ENCODE data around the gene ROR1. TPM values are rescaled to one million over a fixed set of nuclear protein-coding genes. Genes with fewer than 3 reads are reported as not detected.

ROR1 gene
- total and polyA plus RNA-seq, 2 of the 4 experiments (the other 2 are of a cell fraction): 4.4 to 10.0 TPM

DNA sequence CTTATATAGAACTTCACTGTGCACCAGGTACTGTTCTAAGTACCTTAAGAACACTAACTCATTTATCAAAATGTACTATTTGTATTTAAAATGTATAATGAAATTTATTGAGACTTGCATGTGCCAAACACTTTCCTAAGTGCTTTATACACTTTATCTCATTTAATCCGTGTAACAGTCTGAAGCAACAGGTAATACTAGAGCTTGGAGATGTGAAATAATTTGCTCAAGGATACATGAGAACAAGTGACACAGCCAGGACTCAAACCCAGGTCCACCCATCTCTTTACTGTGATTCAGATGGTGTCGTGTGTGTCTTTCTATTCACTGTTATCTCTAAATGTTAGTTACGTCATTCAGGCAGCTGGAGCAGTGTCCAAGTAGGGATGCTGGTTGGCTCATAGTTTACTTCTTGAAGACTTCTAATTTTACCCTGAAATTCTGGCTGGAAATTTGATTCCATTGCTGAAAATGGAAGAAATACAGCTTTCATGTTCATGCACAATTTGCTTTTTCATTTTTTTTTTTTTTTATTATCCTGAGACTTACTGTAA, 259.9 kb downstream of the ROR1 start:
- H3K4ac ChIP-seq (ENCODE audit: low read depth, low read length): no peak overlapping the region
- no peak overlapping the region for H3K14ac ChIP-seq (replicated peaks; ENCODE audit: low read depth, low read length)
- no peak overlapping the region for H4K91ac ChIP-seq (ENCODE audit: insufficient read depth, low read depth, low read length)
- H3K79me1 ChIP-seq (ENCODE audit: low read depth in 1 of 2, low read length in 2 of 2): no peaks in the 10 kb centered on the region
- H3K27me3 ChIP-seq (ENCODE audit: control insufficient read depth, insufficient read depth, low read length): no peaks in the 10 kb centered on the region
- in situ Hi-C loops (cut with MboI; ENCODE audit: low sequenced_read_pairs): no loop called here
- H2BK15ac ChIP-seq (ENCODE audit: low read depth, low read length): no peak overlapping the region
- ChIA-PET POLR2A (ENCODE audit: unreplicated experiment) (no interaction called here), CTCF (interaction anchor here (0.6 to 0.7 kb wide), 2 partner anchors 19 to 104 kb away, joined by 3 read pairs; no protein-coding TSS in a partner anchor)
- ATAC-seq (ENCODE audit: low read depth) (peak; percentile 94), DNase-seq (peak; percentile 96)
- no peak overlapping the region; the same call in 1 of the 2 replicates for H3K27ac ChIP-seq (ENCODE audit: insufficient read depth, low read length)
- dilution Hi-C loops (cut with HindIII; ENCODE audit: low sequenced_read_pairs, unreplicated experiment): no loop called here
- no TSS peak for BruUV-seq (replicated peaks)
- peak overlapping the region; percentile 22 for H2BK5ac ChIP-seq (ENCODE audit: low read depth, low read length, poor library complexity, severe bottlenecking)
- no peak overlapping the region for H3K56ac ChIP-seq (ENCODE audit: extremely low read depth, insufficient read depth, low read length)
- intact Hi-C loops (cut with micrococcal nuclease): loop anchor here (10.0 kb wide), 1 partner anchor 211 kb away; no protein-coding TSS in a partner anchor
- peaks cover 10% of the 10 kb centered on the region for H3K4me1 ChIP-seq (ENCODE audit: control insufficient read depth, insufficient read depth, low read length)
- H4K8ac ChIP-seq (ENCODE audit: low read depth in 2 of 2, low read length in 2 of 2): no peak overlapping the region
- H3K9ac ChIP-seq (ENCODE audit: low read depth, low read length): no peak overlapping the region
- WGBS, 2 experiments (ENCODE audit: extremely low coverage in 2 of 2, insufficient read length in 1 of 2): no CpG with 5 or more reads among the region's 3 CpGs
- no peak overlapping the region for H2AK5ac ChIP-seq (ENCODE audit: low read depth, low read length)
- no peak overlapping the region for H3K4me3 ChIP-seq (ENCODE audit: insufficient read depth, low read depth, low read length)
- no peak overlapping the region for H4K5ac ChIP-seq (ENCODE audit: low read depth, low read length)
- no peaks in the 10 kb centered on the region for H3K36me3 ChIP-seq (ENCODE audit: control insufficient read depth, insufficient read depth, low read length)
- no peak overlapping the region for H2BK120ac ChIP-seq (ENCODE audit: low read depth, low read length)
- no peak overlapping the region for H2AFZ ChIP-seq (replicated peaks; ENCODE audit: low read length, poor library complexity)
- no peak overlapping the region for H2BK20ac ChIP-seq (ENCODE audit: low read depth, low read length)
- no peak overlapping the region for H3K18ac ChIP-seq (ENCODE audit: low read depth, low read length)
- no peak overlapping the region for H3K23ac ChIP-seq (ENCODE audit: low read depth, low read length)
- peaks cover 9% of the 10 kb centered on the region for H3K9me1 ChIP-seq (ENCODE audit: insufficient read depth, low read length)
- no peaks in the 10 kb centered on the region for H4K20me1 ChIP-seq (ENCODE audit: insufficient read depth, low read length)
- H3K9me3 ChIP-seq (ENCODE audit: control insufficient read depth, insufficient read depth, low read length): no peaks in the 10 kb centered on the region
- TF ChIP-seq CEBPB (IDR thresholded peaks at IDR 0.05; ENCODE audit: low read depth, low read length) (peak; percentile 73), BHLHE40 (IDR thresholded peaks at IDR 0.05; ENCODE audit: low read depth, low read length) (0 out of 2 replicates have a peak, but pooled peaks have one; percentile 31), SMC3 (IDR thresholded peaks at IDR 0.05; ENCODE audit: low read depth, low read length) (no peak), RCOR1 (IDR thresholded peaks at IDR 0.05; ENCODE audit: insufficient replicate concordance, low read length) (peak; percentile 54)
- H3K4me2 ChIP-seq (ENCODE audit: low read depth, low read length): no peak overlapping the region
- no peak overlapping the region for H2AK9ac ChIP-seq (replicated peaks; ENCODE audit: low read depth, low read length, poor library complexity)
